ENCODE data around the gene PTK6.

PTK6 gene

DNA sequence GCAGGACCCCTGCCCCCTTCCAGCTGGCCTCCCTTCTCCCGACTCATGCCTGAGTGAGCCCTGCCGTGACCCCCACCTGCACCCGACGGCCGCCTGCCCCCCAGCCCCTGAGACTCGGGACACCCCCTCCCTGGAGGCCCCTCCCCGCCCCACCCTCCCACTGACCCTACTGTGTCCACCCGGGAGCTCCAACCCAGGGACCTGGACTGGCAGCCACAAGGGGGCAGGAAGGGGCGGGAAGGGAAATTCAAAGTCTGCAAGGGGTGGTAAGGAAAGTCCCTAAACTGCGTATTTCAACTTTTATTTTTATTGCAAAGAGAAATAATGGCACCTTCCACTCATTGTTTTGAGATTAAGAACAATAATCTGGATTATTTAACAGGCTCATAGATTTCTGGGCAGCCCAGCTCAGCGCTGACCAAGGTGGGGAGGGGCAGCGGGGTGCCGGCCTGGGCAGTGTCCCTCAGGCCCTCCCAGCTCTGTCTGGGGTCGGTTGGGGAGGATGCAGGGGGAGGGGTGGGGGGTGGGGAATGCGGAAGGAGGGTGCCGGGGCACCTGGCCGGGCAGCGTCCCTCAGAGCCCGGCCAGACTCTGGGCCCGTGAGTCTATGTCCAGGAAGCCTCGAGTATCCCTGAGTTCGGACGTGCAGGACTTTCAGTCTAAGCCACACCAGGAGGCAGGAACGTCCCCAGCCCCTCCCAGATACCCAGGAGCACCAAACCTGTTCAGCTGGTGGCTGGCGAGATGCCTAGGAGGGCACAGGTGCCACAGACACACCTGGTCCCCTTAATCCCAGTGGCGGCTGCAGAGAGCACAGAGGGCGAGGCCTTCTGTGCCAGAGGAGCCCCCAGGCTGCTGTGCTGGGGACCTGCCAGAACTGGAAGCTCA, 1.3 kb upstream of the PTK6 start:
- no peak for TF ChIP-seq SPI1 (IDR thresholded peaks at IDR 0.05; ENCODE audit: borderline replicate concordance, low read depth)
- TF ChIP-seq GABPA (IDR thresholded peaks at IDR 0.05; ENCODE audit: low read depth) = no peak
- no peak for TF ChIP-seq POLR2AphosphoS5 (IDR thresholded peaks at IDR 0.05; ENCODE audit: low read depth)
- TF ChIP-seq, protein P1, sequence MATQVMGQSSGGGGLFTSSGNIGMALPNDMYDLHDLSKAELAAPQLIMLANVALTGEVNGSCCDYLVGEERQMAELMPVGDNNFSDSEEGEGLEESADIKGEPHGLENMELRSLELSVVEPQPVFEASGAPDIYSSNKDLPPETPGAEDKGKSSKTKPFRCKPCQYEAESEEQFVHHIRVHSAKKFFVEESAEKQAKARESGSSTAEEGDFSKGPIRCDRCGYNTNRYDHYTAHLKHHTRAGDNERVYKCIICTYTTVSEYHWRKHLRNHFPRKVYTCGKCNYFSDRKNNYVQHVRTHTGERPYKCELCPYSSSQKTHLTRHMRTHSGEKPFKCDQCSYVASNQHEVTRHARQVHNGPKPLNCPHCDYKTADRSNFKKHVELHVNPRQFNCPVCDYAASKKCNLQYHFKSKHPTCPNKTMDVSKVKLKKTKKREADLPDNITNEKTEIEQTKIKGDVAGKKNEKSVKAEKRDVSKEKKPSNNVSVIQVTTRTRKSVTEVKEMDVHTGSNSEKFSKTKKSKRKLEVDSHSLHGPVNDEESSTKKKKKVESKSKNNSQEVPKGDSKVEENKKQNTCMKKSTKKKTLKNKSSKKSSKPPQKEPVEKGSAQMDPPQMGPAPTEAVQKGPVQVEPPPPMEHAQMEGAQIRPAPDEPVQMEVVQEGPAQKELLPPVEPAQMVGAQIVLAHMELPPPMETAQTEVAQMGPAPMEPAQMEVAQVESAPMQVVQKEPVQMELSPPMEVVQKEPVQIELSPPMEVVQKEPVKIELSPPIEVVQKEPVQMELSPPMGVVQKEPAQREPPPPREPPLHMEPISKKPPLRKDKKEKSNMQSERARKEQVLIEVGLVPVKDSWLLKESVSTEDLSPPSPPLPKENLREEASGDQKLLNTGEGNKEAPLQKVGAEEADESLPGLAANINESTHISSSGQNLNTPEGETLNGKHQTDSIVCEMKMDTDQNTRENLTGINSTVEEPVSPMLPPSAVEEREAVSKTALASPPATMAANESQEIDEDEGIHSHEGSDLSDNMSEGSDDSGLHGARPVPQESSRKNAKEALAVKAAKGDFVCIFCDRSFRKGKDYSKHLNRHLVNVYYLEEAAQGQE (IDR thresholded peaks at IDR 0.05; ENCODE audit: insufficient replicate concordance, low read depth) = no peak
- TF ChIP-seq, protein P2, sequence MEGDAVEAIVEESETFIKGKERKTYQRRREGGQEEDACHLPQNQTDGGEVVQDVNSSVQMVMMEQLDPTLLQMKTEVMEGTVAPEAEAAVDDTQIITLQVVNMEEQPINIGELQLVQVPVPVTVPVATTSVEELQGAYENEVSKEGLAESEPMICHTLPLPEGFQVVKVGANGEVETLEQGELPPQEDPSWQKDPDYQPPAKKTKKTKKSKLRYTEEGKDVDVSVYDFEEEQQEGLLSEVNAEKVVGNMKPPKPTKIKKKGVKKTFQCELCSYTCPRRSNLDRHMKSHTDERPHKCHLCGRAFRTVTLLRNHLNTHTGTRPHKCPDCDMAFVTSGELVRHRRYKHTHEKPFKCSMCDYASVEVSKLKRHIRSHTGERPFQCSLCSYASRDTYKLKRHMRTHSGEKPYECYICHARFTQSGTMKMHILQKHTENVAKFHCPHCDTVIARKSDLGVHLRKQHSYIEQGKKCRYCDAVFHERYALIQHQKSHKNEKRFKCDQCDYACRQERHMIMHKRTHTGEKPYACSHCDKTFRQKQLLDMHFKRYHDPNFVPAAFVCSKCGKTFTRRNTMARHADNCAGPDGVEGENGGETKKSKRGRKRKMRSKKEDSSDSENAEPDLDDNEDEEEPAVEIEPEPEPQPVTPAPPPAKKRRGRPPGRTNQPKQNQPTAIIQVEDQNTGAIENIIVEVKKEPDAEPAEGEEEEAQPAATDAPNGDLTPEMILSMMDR (IDR thresholded peaks at IDR 0.05; ENCODE audit: insufficient read depth, low read length) = no peak
- no peak overlapping the region for H3K4me3 ChIP-seq (replicated peaks; ENCODE audit: insufficient read depth, low read length)
- H3K27me3 ChIP-seq (ENCODE audit: insufficient read depth, poor library complexity, severe bottlenecking) = peaks cover 24% of the 10 kb centered on the region
- peak overlapping the region; percentile 61; the same call in 1 of the 2 replicates for H3K27ac ChIP-seq (replicated peaks)
- DNase-seq (ENCODE audit: low read depth in 1 of 2, low spot score in 1 of 2) = no peak

DNA sequence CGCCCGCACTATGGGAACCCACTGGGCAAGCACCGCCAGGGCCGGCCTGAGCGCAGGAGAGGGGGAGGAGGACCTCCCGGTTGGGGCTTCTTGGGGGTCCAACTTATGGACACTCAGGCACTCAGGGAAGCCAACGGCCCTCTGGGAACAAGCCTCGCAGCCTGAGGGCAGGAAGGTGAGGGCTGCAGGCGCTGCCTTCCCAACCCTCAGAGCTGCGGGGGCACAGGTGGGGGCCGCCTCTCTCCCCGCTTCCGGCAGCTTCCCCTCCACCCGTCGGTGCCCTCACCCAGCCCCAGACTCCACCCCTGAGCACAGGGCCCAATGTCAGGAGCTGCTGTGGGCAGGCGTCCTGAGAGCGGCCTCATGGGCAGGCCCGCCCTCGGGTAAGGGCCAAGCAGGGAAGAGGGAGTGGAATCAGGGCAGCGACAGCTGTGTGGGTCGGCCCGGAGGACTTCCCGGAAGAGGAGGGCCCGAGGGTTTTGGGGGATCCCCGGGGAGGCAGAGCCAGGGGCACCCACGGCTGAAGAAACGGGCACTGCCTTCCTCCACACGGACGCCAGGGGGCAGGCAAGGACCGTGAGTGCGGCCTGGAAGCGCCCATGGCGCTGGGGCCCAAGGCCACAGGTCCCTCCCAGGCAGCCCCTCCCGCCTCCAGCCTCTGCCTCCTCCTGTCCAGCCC, 488 bp upstream of the PTK6 start:
- peak; percentile 86 to 88 for DNase-seq (ENCODE audit: low read depth in 1 of 2, low spot score in 1 of 2)
- Histone ChIP-seq H3K27me3 (ENCODE audit: insufficient read depth, poor library complexity, severe bottlenecking) (peaks cover 25% of the 10 kb centered on the region), H3K27ac (replicated peaks) (peak overlapping the region; percentile 61), H3K4me3 (replicated peaks; ENCODE audit: insufficient read depth, low read length) (peak overlapping the region; percentile 42)
- TF ChIP-seq, protein P2 (IDR thresholded peaks at IDR 0.05; ENCODE audit: insufficient read depth, low read length) = peak; percentile 88
- no peak for TF ChIP-seq SPI1 (IDR thresholded peaks at IDR 0.05; ENCODE audit: borderline replicate concordance, low read depth)
- no peak for TF ChIP-seq POLR2AphosphoS5 (IDR thresholded peaks at IDR 0.05; ENCODE audit: low read depth)
- TF ChIP-seq GABPA (IDR thresholded peaks at IDR 0.05; ENCODE audit: low read depth) = peak; percentile 65

DNA sequence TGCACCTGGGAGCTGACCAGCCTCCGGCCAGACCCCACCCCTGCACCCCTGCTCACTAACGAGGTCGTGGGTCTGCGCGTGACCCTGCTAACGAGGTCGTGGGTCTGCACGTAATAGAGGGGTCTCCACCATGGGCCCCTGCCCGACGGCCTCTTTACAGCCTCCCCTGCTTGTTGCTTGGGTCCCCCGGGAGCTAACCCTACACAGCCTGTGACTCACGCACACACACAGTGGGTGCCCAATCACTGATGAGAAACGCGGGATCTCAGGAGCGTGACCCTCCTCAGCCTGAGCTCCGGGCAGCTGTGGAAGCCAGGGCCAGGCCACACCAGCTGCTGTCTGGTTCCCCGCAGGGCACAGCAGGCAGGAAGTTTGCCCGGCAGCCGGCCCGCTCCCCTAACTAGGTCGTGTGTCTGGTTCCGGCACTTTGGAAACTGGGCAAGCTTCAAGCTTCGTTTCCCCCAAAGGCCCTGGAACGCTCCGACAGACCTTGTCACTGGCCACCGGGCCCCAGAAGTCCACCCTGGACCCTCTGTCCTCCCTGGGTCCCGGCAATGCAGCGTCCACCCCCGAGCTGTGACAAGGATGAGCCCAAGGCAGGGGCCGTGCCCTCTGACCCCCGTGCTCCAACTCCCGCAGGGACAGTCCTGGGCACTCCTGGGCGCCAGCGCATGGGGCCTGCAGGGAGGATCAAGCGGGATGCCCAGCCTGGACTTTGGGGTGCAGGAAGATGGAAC, 767 bp downstream of the PTK6 start:
- Histone ChIP-seq H3K4me3 (replicated peaks; ENCODE audit: insufficient read depth, low read length) (no peak overlapping the region), H3K27ac (replicated peaks) (no peak overlapping the region), H3K27me3 (ENCODE audit: insufficient read depth, poor library complexity, severe bottlenecking) (peaks cover 22% of the 10 kb centered on the region)
- no peak for TF ChIP-seq SPI1 (IDR thresholded peaks at IDR 0.05; ENCODE audit: borderline replicate concordance, low read depth)
- TF ChIP-seq, protein P2 (IDR thresholded peaks at IDR 0.05; ENCODE audit: insufficient read depth, low read length) = no peak
- DNase-seq (ENCODE audit: low read depth in 1 of 2, low spot score in 1 of 2) = no peak
